ENCODE measurements around the gene DPP6. TPM values are rescaled to one million over a fixed set of nuclear protein-coding genes. Genes with fewer than 3 reads are reported as not detected.

The DPP6 gene
- polyA plus RNA-seq, 1 of the 3 experiments (the other 2 are of a cell fraction), result not detected

DNA sequence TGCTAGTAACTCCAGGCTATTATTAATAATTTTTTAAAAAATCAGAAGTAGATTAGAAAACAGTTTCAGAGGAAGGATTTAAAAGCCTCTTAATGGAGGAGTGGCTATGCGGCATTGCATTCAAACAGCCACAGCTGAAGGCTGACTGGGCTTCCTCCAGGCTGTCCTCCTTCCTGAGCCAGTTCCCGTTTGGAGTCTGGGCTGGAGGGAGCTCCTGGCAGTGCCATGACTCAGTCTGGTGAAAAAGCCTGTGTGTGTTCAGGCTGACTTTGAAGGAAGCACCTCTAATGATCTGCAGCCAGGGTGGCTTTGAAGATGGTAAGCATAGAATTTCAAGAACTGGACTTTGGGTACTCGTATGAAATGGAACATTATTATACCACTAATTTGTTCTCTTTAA lies 134.6 kb downstream of the DPP6 start:
- ChIA-PET POLR2A (no interaction called here), CTCF (no interaction called here)
- Histone ChIP-seq H3K4me1 (ENCODE audit: control insufficient read depth in 1 of 2, insufficient read depth in 2 of 2, low read depth in 1 of 2, low read length in 1 of 2) (peaks cover 0 to 32% of the 10 kb centered on the region in 2 experiments; a peak in 2 of 4 replicates), H3K9me2 (no peaks in the 10 kb centered on the region), H2AFZ (ENCODE audit: low read depth) (no peak overlapping the region), H3K79me2 (ENCODE audit: insufficient read depth) (no peaks in the 10 kb centered on the region), H3F3A (replicated peaks; ENCODE audit: insufficient read depth) (no peaks in the 10 kb centered on the region), H3K9me3 (peaks cover 5% of the 10 kb centered on the region; the same call in 1 of the 2 replicates), H3K4me2 (no peak overlapping the region), H3K27me3 (ENCODE audit: insufficient read depth) (no peaks in the 10 kb centered on the region), H3K9ac (no peak overlapping the region), H4K20me1 (ENCODE audit: insufficient read depth) (no peaks in the 10 kb centered on the region), H3K4me3 (ENCODE audit: low read depth in 2 of 2, low read length in 1 of 2) (no peak overlapping the region), H3K27ac (ENCODE audit: low read depth in 2 of 2, low read length in 1 of 2) (no peak overlapping the region), H3K36me3 (replicated peaks in 1 of 2; ENCODE audit: control insufficient read depth in 1 of 2, insufficient read depth in 2 of 2, low read length in 1 of 2) (no peaks in the 10 kb centered on the region)
- DNase-seq, result no peak
- TF ChIP-seq, protein P1, sequence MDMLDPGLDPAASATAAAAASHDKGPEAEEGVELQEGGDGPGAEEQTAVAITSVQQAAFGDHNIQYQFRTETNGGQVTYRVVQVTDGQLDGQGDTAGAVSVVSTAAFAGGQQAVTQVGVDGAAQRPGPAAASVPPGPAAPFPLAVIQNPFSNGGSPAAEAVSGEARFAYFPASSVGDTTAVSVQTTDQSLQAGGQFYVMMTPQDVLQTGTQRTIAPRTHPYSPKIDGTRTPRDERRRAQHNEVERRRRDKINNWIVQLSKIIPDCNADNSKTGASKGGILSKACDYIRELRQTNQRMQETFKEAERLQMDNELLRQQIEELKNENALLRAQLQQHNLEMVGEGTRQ (IDR thresholded peaks at IDR 0.05; ENCODE audit: borderline replicate concordance, low read depth, low read length), result no peak
- 46% methylated on average over 3 of the region's 3 CpGs for WGBS (ENCODE audit: low lambda C conversion rate)

DNA sequence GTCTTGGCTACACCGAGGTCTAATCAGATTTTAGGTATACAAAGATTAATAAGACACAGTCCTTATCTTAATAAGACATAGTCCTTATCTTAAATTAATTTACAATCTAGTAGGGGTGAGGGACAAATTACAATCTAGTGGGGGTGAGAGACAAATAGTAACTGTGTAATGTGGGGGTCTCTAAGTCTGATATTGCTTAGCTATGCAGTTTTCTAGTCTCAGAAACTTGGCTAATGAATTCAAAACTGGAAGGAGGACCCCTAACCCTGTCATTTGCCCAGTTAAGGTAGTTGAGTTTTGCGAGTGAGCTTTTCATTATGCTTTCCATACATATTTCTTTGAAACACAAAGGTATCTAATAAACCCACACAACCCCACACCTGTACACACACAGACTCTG lies 136.1 kb downstream of the DPP6 start:
- CTCF ChIA-PET, result interaction anchor here (1.1 kb wide), 1 partner anchor 556 kb away, joined by 3 read pairs; no protein-coding TSS in a partner anchor
- WGBS (ENCODE audit: low lambda C conversion rate), result 23% methylated on average over 2 of the region's 2 CpGs
- POLR2A ChIA-PET, result no interaction called here

More for the DNA sequence above, 136.1 kb downstream of the DPP6 start:
- no peak overlapping the region for H3K4me3 ChIP-seq (ENCODE audit: low read depth in 2 of 2, low read length in 1 of 2)
- peaks cover 5% of the 10 kb centered on the region; the same call in 1 of the 2 replicates for H3K9me3 ChIP-seq
- no peaks in the 10 kb centered on the region for H4K20me1 ChIP-seq (ENCODE audit: insufficient read depth)
- H3K27me3 ChIP-seq (ENCODE audit: insufficient read depth), result no peaks in the 10 kb centered on the region
- DNase-seq, result no peak
- H3K79me2 ChIP-seq (ENCODE audit: insufficient read depth), result no peaks in the 10 kb centered on the region
- H3K36me3 ChIP-seq (replicated peaks in 1 of 2; ENCODE audit: control insufficient read depth in 1 of 2, insufficient read depth in 2 of 2, low read length in 1 of 2), result no peaks in the 10 kb centered on the region
- no peak overlapping the region for H2AFZ ChIP-seq (ENCODE audit: low read depth)
- H3K9ac ChIP-seq, result no peak overlapping the region
- no peaks in the 10 kb centered on the region for H3F3A ChIP-seq (replicated peaks; ENCODE audit: insufficient read depth)
- TF ChIP-seq, protein P2, sequence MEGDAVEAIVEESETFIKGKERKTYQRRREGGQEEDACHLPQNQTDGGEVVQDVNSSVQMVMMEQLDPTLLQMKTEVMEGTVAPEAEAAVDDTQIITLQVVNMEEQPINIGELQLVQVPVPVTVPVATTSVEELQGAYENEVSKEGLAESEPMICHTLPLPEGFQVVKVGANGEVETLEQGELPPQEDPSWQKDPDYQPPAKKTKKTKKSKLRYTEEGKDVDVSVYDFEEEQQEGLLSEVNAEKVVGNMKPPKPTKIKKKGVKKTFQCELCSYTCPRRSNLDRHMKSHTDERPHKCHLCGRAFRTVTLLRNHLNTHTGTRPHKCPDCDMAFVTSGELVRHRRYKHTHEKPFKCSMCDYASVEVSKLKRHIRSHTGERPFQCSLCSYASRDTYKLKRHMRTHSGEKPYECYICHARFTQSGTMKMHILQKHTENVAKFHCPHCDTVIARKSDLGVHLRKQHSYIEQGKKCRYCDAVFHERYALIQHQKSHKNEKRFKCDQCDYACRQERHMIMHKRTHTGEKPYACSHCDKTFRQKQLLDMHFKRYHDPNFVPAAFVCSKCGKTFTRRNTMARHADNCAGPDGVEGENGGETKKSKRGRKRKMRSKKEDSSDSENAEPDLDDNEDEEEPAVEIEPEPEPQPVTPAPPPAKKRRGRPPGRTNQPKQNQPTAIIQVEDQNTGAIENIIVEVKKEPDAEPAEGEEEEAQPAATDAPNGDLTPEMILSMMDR (IDR thresholded peaks at IDR 0.05), result no peak
- no peak for TF ChIP-seq JUND (IDR thresholded peaks at IDR 0.05)
- TF ChIP-seq, protein P3, sequence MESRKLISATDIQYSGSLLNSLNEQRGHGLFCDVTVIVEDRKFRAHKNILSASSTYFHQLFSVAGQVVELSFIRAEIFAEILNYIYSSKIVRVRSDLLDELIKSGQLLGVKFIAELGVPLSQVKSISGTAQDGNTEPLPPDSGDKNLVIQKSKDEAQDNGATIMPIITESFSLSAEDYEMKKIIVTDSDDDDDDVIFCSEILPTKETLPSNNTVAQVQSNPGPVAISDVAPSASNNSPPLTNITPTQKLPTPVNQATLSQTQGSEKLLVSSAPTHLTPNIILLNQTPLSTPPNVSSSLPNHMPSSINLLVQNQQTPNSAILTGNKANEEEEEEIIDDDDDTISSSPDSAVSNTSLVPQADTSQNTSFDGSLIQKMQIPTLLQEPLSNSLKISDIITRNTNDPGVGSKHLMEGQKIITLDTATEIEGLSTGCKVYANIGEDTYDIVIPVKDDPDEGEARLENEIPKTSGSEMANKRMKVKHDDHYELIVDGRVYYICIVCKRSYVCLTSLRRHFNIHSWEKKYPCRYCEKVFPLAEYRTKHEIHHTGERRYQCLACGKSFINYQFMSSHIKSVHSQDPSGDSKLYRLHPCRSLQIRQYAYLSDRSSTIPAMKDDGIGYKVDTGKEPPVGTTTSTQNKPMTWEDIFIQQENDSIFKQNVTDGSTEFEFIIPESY (IDR thresholded peaks at IDR 0.05; ENCODE audit: borderline replicate concordance, low read depth), result no peak
- TF ChIP-seq TAF1 (IDR thresholded peaks at IDR 0.05; ENCODE audit: borderline replicate concordance, low read depth, low read length), result no peak
- TF ChIP-seq SIN3A (IDR thresholded peaks at IDR 0.05; ENCODE audit: borderline replicate concordance, low read depth, low read length), result no peak
- TF ChIP-seq ELF1 (IDR thresholded peaks at IDR 0.05), result no peak
- no peak overlapping the region for H3K27ac ChIP-seq (ENCODE audit: low read depth in 2 of 2, low read length in 1 of 2)
- H3K9me2 ChIP-seq, result no peaks in the 10 kb centered on the region
- no peak overlapping the region for H3K4me2 ChIP-seq
- peaks cover 0 to 20% of the 10 kb centered on the region in 2 experiments; a peak in 2 of 4 replicates for H3K4me1 ChIP-seq (ENCODE audit: control insufficient read depth in 1 of 2, insufficient read depth in 2 of 2, low read depth in 1 of 2, low read length in 1 of 2)
